A549 (cell line): ENCODE measurements around the gene MARK2.

ENCODE experiments used
- BHLHE40 ChIP-seq: IDR thresholded peaks from 2 replicates; pipeline ENCODE4 v1.6.1; 2012; ENCODE audit warnings: low read depth, low read length, inconsistent platforms
- CBX2 ChIP-seq: fragments of 200-600 bp; sonication (generic); IDR thresholded peaks from 2 replicates; pipeline ENCODE4 v1.6.1; 2016; ENCODE audit warnings: low read depth, mild to moderate bottlenecking, borderline replicate concordance
- EHMT2 ChIP-seq: fragments of 200-600 bp; sonication (generic); IDR thresholded peaks from 2 replicates; pipeline ENCODE4 v1.6.1; 2016; ENCODE audit warnings: antibody characterized with exemption, low read depth, mild to moderate bottlenecking, moderate library complexity
- EP300 ChIP-seq, 2 experiments: fragments of >200 bp; sonication (Bioruptor Twin); formaldehyde crosslinking; IDR thresholded peaks; 2 replicates in 1 of 2; 3 replicates in 1 of 2; pipeline ENCODE4 v1.6.1; 2016 to 2017
- MAFK ChIP-seq: fragments of 450-650 bp; IDR thresholded peaks from 2 replicates; pipeline ENCODE4 v1.6.1; 2014; ENCODE audit not compliant: partially characterized antibody
- RARB ChIP-seq: fragments of 250-450 bp; sonication (Bioruptor Pico); IDR thresholded peaks from 2 replicates; pipeline ENCODE4 v1.8.0; 2021; ENCODE audit warnings: mild to moderate bottlenecking, moderate library complexity
- RFX5 ChIP-seq: fragments of 450-650 bp; IDR thresholded peaks from 2 replicates; pipeline ENCODE4 v1.7.1; 2014; ENCODE audit warnings: antibody characterized with exemption, mild to moderate bottlenecking, moderate library complexity
- RNF2 ChIP-seq: fragments of 200-600 bp; sonication (generic); IDR thresholded peaks from 2 replicates; pipeline ENCODE4 v1.6.1; 2016; ENCODE audit warnings: low read depth, mild to moderate bottlenecking, antibody characterized with exemption, moderate library complexity, borderline replicate concordance
- TF ChIP-seq, protein P1 (sequence below): IDR thresholded peaks from 2 replicates; pipeline ENCODE4 v1.6.1; 2012
- TF ChIP-seq, protein P2 (sequence below): fragments of >200 bp; sonication (Bioruptor Twin); formaldehyde crosslinking; IDR thresholded peaks from 3 replicates; pipeline ENCODE4 v1.5.1; 2016
- TF ChIP-seq, protein P3 (sequence below): IDR thresholded peaks from 2 replicates; pipeline ENCODE4 v1.6.1; 2012; ENCODE audit warnings: low read depth, borderline replicate concordance
- TF ChIP-seq, protein P4 (sequence below): IDR thresholded peaks from 2 replicates; pipeline ENCODE4 v1.6.1; 2012

DNA sequence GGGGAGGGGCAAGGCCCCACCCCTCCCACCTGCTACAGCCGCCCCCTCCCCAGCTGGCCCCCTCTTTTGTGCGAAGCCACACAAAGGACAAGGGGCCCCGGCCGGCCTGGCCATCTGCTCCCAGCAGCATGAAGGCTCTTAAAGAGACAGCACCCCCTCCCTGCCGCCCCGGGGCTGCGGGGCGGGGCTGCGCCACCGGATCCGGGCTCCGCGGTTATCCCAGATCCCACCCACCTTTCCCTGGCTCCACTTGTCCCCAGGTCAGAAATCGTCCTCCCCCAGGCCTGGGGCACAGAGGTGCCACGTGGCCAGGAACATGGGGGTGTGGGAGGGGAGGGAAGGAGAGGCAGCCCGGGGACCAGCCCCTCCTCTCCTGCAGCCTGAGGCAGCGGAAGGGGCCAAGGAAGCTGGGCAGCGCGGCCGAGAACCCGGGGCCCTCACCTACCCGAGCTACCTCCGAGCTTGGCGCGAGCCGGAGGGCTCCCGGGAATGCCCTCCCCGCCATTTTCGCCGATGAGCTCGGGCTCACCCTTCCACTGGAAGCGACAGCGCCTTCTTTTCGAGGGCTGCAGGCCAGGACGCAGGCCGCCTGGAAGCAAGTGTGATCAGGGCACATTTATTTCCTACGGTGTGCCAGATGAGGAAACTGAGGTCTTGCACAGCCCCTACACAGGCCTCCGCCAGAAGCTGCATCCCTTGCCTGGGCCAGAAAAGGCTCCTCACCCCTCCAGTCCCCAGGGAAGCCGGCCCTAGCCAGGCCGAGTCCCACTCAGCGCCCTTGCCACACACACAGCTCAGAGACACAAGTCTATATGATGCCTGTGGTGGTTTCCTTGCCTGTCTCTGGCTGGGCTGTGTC is 80.6 kb downstream of the MARK2 start:
- TF ChIP-seq, protein P1, sequence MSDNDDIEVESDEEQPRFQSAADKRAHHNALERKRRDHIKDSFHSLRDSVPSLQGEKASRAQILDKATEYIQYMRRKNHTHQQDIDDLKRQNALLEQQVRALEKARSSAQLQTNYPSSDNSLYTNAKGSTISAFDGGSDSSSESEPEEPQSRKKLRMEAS: no peak
- TF ChIP-seq, protein P2, sequence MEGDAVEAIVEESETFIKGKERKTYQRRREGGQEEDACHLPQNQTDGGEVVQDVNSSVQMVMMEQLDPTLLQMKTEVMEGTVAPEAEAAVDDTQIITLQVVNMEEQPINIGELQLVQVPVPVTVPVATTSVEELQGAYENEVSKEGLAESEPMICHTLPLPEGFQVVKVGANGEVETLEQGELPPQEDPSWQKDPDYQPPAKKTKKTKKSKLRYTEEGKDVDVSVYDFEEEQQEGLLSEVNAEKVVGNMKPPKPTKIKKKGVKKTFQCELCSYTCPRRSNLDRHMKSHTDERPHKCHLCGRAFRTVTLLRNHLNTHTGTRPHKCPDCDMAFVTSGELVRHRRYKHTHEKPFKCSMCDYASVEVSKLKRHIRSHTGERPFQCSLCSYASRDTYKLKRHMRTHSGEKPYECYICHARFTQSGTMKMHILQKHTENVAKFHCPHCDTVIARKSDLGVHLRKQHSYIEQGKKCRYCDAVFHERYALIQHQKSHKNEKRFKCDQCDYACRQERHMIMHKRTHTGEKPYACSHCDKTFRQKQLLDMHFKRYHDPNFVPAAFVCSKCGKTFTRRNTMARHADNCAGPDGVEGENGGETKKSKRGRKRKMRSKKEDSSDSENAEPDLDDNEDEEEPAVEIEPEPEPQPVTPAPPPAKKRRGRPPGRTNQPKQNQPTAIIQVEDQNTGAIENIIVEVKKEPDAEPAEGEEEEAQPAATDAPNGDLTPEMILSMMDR: no peak
- TF ChIP-seq RNF2 (no peak), EHMT2 (no peak), BHLHE40 (no peak), EP300 (IDR thresholded peaks at IDR 0.05) (no peak), RFX5 (no peak), CBX2 (no peak), RARB (no peak), MAFK (no peak)
- TF ChIP-seq, protein P3, sequence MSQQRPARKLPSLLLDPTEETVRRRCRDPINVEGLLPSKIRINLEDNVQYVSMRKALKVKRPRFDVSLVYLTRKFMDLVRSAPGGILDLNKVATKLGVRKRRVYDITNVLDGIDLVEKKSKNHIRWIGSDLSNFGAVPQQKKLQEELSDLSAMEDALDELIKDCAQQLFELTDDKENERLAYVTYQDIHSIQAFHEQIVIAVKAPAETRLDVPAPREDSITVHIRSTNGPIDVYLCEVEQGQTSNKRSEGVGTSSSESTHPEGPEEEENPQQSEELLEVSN: no peak
- TF ChIP-seq, protein P4, sequence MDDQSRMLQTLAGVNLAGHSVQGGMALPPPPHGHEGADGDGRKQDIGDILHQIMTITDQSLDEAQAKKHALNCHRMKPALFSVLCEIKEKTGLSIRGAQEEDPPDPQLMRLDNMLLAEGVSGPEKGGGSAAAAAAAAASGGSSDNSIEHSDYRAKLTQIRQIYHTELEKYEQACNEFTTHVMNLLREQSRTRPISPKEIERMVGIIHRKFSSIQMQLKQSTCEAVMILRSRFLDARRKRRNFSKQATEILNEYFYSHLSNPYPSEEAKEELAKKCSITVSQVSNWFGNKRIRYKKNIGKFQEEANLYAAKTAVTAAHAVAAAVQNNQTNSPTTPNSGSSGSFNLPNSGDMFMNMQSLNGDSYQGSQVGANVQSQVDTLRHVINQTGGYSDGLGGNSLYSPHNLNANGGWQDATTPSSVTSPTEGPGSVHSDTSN: no peak
